Renal cortical epithelial cell (primary cell): ENCODE measurements around the gene PFN3. TPM values are rescaled to one million over a fixed set of nuclear protein-coding genes. Genes with fewer than 3 reads are reported as not detected.

Experiments
- DNase-seq: peaks from one replicate; pipeline ENCODE4 v3.0.0-alpha.2; 2011; ENCODE audit warnings: low read depth
- total RNA-seq: library from RNA; depleted of rRNA; stranded (reverse); fragments of >200 nt; gene quantifications from 2 replicates; pipeline ENCODE4 v1.2.3, GENCODE V29; 2014

Gene PFN3
- total RNA-seq, 1 donor from 2014 or later: not detected

DNA sequence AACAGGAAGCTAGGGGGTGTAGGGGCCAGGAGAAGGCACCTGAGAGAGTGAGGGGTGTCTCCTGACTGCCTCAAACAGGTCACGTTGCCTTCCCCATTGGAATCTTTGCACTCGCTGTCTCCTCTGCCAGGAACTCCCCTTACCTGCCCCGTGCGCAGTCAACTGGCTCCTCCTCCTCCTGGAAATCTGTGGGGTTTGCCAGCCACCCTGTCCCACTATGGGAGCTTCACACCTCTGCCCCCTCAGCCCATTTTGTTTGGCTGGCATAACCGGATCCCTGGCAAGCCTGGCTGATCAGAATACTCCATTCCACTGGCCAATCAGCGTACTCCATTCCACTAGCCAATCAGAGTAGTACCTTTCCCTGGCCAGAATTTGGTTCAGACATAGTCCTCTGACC lies 26.7 kb downstream of the PFN3 start:
- DNase-seq: no peak

DNA sequence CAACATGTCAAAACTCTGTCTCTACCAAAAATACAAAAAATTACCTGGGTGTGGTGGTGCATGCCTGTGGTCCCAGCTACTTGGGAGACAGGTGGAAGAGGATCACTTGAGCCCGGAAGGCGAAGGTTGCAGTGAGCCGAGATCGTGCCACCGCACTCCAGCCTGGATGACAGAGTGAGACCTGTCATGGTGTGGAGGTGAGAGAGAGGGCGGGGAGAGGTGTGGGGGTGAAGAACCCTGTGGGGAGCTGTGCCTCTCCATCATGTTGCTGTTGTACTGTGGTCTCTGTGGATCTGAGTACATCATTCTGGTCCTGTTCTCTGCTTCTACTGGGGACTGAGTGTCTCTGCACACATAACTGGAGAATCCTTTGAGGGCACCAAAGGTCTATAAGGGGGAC lies 27.6 kb downstream of the PFN3 start:
- DNase-seq: no peak

DNA sequence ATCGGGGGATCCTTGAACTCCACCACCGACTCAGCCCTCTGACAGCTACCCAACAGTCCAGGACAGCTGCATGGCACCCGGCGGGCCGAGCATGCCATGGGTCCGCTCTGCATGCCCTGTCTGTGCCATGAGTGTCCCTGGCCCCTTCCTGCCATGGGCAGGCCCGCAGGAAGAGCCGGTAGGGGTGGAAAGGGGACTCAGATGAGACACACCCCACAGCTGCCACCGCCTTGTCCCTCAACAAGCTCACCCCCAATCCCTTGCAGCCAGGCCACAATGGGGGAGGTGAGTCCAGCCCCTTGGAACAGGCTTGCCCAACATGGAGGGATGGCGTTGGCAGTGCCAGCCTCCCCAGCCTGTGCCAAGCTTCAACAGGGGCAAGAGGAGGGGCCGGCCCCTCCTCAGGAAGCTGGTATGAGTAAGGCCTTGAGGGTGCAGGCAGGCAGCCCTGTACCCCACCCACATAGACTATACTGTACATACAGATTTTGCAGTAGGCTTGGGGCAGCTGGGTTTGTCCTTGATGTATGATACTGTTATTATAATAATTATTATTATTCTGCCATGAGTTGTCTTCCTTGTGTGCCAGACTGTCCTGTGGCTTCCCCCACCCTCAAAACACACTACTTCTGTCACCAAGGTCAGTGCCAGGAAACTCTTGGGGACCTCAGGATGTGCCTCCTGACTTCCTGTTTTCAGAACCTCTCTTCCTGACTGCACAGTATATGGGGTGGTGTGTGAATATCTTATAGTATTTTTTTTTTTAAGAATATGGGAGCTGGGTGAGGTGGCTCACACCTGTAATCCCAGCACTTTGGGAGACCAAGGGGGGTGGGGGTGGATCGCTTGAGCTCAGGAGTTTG lies 28.2 kb downstream of the PFN3 start:
- DNase-seq: no peak

DNA sequence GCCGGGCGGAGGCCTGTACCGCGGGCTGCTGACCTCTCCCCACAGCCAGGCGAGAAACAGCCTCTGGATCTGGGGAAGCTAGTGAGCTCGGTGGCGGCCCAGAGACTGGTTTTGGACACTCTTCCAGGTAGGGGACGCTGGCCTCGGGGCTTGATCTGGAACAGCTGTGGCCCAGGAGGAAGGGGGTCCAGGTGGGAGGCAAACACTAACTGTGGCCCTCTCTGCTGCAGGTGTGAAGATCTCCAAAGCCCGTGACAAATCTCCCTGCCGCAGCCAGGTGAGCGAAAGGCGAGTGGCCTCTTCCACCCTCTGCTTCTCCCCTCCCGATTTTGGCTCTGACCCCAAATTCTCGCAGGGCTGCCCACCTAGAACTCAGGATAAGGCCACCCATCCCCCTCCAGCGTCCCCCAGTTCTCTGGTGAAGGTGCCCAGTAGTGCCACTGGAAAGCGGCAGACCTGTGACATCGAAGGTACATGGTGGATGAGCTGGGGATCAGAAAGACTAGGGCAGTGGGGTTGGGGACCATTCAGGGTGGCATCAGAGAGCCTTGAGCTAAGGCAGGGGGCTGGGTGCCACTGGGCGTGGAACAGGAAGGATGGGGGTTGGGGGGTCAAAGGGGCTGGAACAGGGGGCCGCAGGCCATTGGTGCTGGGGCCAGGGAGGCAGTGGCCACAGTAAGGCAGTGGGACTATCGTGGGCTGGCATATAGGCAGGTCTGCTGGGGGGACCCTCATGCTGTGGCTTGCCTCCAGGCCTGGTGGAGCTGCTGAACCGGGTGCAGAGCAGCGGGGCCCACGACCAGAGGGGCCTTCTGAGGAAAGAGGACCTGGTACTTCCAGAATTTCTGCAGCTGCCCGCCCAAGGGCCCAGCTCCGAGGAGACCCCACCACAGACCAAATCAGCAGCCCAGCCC lies 29.1 kb downstream of the PFN3 start:
- no peak for DNase-seq

DNA sequence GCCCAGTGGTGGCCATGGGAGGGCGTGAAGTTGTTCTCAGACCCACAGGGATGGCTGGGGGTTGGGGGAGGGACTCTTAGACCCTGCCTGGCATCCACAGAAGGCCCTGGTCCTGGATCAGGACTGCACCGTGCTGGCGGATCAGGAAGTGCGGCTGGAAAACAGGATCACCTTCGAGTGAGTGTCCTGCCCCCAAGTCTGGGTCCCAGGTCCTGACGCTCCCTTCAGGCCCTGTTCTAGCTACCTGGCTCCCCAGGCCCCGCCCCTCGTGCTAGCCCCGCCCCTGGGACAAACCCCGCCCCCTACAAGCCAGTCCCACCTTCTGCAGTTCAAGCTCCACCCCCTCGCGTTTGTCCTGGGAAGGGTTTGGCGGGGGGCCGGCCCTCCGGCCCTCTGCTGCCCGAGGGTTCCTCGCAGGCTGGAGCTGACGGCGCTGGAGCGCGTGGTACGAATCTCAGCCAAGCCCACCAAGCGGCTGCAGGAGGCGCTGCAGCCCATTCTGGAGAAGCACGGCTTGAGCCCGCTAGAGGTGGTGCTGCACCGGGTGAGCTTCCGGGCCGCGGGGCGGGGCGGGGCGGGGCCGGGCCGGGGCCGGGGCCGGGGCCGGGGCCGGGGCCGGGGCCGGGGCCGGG lies 29.9 kb downstream of the PFN3 start:
- peak; percentile 91 for DNase-seq

DNA sequence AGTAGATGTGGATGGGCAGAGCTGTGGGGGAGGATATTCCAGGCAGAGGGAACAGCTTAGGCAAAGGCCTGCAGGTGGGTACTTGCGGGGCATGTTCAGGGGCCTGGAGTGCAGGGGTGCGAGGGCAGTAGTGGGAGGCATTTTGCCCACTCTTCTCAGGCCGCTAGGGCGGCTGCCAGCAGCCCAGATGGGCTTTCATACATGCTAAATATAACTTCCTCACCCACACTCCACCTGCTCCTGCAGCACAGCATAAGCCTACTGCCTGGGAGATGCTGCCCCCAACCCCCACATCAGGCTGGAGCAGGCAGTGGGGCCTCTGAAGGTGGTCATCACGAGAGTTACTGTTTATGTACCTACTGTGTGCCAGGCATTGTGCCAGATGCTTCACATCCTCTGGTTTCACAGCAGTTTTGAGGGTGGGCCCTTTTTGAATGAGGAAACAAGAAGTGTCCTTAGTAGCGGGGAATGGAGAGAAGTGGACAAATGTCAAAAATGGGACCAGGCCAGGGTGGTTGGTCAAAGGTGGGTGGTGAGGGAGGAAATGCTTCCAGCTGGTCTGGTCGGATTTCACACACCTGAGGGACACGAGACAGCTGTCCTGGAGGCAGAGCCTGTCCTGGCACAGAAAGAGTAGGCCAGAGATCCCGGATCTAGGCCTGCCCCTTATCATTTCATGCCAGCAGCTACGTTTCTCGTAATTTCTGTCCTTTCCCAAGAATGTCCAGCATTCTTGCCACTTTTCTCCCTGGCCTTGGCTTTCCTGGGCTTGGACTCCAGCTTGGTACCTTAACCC lies 30.6 kb downstream of the PFN3 start:
- no peak for DNase-seq

DNA sequence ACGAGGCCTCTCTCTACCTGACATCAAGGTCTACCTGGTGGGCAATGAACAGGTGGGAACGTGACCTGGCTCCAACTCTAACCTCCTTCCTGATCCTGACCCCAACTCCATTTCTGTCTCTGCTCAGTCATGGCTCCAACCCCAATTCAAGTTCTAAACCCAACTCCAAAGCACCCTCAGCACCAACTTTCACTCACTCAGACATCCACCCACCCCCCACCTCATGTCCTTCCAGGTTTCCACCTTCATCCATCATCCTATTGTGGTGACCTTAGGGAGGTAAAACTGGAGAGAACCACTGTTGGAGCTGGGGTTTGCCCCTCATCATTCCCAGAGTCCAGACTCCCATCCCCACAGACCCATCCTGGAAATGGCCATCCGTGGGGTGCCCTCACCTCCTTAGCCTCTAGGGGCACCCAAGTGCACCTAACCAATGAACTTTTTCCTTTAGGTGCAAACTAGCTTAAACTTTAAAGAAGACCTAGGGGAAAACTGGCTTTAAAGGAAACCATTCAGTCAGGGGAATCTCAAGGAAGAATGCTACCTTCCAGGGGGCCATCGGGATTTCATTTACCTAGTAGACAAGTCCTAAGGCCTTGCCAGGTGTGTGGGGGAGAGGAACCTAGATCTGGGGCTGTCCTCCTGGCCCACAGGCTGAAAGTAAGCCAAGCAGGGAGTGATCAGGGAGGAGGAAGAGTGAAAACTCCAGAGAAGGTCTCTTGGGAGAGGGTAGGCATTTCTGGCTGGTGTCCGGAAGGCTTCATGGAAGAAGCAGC lies 31.4 kb downstream of the PFN3 start:
- DNase-seq: no peak

DNA sequence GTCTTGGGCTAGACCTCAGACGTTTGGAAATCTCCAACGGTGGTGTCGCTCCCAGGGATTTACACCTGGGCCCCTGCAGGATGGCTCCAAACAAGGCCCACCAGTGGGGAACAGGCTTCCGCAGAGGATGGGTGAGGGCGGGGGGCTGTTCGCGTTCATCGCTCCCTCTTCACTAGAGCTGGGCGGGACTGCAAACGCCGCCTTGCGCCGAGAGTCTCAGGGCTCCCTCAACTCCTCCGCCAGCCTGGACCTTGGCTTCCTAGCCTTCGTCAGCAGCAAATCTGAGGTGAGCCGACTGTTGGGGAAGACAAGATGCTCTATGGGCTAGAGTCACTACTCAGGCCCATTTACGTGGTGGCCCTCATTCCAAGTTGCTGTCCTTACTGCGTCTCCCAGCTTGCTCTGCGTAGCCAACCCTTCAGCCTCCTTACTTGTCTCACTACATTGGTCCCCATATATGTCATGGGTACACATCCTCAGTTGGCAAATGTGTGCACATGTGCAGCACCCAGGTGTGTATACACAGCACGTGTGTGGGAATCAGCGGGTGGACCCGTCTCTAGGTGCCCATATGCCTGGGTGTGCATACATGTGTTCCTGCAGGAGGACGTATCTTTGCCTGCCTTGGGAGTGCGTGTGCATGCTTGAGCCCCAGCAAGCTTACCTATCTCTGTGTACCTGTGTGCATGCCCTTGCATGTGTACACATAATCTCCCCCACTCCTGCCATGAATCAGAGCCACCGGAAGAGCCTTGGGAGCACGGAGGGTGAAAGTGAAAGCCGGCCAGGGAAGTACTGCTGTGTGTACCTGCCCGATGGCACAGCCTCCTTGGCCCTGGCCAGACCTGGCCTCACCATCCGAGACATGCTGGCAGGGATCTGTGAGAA lies 32.2 kb downstream of the PFN3 start:
- DNase-seq: no peak

DNA sequence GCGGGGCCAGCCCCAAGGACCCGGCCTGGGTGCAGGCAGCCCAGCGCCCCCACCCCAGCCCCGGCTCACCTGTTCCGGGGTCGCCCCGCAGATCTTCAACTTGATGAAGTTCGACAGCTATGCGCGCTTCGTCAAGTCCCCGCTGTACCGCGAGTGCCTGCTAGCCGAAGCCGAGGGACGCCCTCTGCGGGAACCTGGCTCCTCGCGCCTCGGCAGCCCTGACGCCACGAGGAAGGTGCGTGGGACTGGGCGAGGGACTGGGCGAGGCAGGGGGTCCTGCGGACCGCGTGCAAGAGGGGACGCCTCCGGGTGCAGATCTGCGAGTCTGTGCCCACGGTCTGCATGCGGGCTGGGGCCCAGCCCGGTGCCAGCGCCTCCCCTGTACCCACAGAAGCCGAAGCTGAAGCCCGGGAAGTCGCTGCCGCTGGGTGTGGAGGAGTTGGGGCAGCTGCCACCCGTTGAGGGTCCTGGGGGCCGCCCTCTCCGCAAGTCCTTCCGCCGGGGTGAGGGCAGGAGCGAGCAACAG lies 33.1 kb downstream of the PFN3 start:
- DNase-seq: no peak

DNA sequence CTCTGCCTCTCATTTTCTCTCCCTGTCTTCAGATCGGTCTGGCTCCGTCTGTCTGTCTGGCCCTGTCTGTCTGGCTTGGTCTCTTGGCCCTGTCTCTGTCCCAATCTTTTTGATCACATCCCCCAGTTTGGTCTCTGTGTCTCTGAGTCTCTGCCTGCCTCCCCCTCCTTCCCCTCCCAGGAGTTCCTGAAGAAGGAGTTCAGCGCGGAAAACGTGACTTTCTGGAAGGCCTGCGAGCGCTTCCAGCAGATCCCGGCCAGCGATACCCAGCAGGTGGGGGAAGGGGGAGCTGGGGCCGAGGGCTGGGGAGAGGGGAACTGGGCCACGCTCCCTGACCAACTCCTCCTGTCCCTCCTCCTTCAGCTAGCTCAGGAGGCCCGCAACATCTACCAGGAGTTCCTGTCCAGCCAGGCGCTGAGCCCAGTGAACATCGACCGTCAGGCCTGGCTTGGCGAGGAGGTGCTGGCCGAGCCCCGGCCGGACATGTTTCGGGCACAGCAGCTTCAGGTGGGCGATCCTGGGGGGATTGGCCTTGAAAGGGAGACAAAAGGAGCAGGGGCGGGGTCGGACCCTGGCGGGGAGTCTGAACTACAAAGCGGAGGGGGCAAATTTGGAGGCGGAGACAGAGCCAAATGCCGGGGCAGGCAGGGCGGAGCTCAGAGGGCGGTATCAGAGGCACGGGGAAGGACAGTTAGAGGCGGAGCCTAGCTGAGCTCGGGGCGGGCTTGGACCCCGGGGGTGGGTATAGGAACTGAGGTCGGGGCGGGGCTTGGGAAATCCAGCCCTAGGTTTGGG lies 33.7 kb downstream of the PFN3 start:
- peak; percentile 74 for DNase-seq

DNA sequence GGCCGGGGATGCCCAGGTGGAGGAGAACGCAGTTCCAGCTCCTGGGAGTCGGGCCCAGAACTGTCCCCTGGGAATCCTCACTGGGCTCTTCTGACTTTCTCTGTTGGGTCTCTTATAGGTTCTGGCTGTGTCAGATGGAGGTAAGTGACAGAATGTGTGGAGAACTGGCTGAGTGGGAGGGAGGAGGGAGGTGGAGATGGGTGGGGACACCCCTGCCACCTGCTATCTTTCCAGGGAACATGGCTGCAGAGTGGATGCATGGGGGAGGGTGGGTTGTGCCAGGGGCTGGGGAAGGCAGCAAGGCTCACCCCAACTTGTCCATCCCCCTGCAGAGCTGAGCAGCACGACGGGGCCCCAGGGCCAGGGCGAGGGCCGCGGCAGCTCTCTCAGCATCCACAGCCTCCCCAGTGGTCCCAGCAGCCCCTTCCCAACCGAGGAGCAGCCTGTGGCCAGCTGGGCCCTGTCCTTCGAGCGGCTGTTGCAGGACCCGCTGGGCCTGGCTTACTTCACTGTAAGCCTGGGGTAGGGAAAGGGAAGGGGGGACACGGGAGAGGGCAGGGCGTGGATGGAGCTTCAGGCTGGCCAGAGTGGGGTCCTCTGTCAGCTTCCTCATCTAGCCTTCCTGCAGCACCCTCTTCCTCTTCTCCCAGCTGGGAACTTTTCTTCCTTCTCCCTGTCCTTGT lies 34.5 kb downstream of the PFN3 start:
- no peak for DNase-seq

DNA sequence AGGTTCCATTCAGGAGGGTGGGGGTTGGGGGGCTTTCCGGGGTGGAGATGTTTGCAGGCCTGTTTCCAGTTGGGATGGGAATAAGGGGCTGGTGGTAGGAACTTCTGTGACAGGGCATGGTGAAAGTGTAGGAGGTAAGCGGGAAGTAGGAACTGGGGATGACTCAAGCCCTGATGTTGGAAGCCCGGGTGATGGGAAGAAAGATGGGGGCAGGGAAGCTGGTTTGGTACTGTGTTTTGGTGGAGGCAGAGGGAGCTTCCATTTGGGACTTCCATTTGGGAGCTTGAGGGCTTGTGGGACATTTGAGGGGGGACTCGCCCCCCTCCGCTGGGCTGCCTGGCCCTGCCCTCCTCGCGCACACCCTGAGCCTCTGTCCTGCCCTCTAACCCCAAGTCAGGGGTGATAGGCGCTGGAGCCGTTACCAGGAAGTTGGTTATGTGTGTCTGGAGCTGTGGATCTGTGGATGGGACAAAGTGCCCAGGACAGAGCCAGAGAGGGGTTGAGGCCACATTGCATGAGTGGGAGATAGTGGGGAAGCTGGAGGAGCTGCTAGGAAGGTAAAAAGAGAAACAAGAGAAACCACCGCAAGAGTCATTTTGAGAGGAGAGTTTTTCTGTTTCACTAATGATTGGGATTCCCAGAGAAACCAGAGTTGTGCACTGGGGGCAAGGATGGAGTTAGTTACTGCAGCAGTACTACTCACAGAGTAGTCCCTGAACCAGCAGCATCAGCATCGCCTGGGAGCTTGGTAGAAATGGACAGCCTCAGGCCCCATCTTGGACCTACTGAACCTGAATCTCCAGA lies 36.1 kb downstream of the PFN3 start:
- DNase-seq: no peak

DNA sequence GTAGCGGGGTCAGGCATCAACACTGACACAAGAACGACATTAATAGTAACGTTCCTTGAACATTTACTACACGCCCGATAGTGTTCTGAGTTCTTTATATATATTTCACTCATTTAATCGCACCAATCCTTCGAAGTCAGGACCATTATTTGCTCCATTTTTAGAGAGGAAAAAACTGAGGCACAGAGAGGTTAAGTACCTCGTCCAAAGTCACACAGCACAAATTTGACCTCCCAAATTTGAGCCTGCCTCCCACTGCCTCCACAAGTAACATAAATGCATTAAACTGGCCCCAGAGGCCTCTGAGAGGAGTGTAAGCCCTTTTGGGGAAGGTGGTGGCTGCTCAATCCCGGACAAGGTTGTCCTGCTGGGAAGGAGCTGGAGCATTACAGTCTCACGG lies 36.9 kb downstream of the PFN3 start:
- no peak for DNase-seq

DNA sequence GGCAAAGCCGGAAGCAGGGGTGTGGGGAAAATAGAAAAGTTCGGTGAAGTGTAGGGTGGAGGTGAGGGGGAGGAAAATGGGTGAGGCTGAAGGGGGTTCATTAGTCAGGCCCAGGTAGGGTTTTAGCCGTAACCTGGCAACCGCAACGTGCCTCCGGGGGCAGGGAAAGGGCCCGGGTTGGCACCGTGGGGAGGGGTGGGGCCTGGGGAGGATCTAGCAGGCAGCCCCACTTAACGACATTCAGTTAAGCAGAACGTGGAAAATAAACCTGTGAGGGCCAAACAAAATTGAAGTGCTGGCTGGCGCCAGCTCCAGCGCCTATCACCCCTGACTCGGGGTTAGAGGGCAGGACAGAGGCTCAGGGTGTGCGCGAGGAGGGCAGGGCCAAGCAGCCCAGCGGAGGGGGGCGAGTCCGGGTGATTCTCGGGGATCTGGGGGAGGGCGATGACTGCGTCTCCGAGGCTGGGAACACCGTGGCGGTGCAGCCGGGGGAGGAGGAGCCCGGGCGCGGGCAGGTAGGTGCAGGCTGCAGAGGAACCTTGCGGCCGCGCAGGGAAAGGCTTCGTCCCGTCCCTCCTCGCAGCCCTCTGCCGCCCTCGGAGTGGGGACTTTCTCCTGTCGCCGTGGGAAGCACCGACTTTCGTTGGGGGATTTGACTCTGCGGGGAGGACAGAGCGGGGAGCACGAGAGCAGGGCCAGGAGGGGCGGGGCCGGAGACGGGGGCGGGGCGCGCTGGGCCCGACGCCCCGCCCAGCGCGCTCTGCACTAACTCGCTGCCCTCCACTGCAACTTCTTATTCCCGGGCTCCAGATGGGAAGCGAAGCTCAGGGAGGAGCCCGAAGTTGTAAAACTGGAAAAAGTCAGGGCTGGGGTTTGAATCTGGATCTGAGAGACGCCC lies 37.6 kb downstream of the PFN3 start:
- no peak for DNase-seq

DNA sequence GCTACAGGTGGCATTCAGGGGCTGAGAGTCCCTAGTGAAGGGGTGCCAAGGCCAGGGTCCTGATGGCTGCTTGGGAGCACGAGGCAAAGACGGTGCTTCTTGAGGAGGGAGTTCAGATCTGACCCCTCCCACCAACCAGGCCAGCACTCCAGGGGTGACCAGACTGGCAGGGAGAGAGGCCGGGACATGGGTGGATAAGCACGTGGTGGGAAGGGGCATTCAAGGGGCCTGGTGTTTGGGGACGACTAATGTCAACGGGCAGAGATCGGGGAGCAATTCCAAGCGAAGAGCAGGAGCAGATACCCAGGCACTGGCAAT lies 38.2 kb downstream of the PFN3 start:
- DNase-seq: no peak
